Adrenal gland (tissue), 12 donors: ENCODE results near the gene LCK. TPM values are rescaled to one million over a fixed set of nuclear protein-coding genes. Genes with fewer than 3 reads are reported as not detected.

Experiments
- DNase-seq, 7 donors: peaks; one replicate each; pipeline ENCODE4 v3.0.0-alpha.2; 2019 to 2020
- H3K27ac ChIP-seq, 5 donors: fragments of 200-600 bp; sonication (generic) in 4 of 5; 1 replicate in 3 of 5; 2 replicates in 2 of 5; pipeline versions ENCODE4 v1.5.1 to v1.8.0; 2016 to 2020; ENCODE audit warnings: mild to moderate bottlenecking in 1 of 5
- H3K27me3 ChIP-seq: fragments of 200-600 bp; 2 replicates; pipeline ENCODE4 v1.8.0; 2021
- H3K36me3 ChIP-seq, 2 donors: fragments of 200-600 bp; replicated peaks in 1 of 2; 1 replicate in 1 of 2; 2 replicates in 1 of 2; pipeline versions ENCODE4 v1.5.1 to v1.8.0; 2018 to 2022
- H3K4me1 ChIP-seq, 2 donors: fragments of 200-600 bp; replicated peaks in 1 of 2; 1 replicate in 1 of 2; 2 replicates in 1 of 2; pipeline versions ENCODE4 v1.5.1 to v1.8.0; 2018 to 2021
- H3K4me3 ChIP-seq, 4 donors: fragments of 200-600 bp; sonication (generic) in 3 of 4; one replicate each; pipeline ENCODE4 v1.5.1; 2016 to 2018
- H3K9me3 ChIP-seq, 3 donors: fragments of 200-600 bp; sonication (generic) in 1 of 3; replicated peaks in 1 of 3; 1 replicate in 2 of 3; 2 replicates in 1 of 3; pipeline versions ENCODE4 v1.5.1 to v1.8.0; 2016 to 2021
- CTCF ChIP-seq, 6 experiments: fragments of 450-650 bp in 4 of 6; fragments of 200-600 bp in 2 of 6; sonication (generic) in 1 of 6; IDR thresholded peaks; 1 replicate in 5 of 6; 2 replicates in 1 of 6; pipeline versions ENCODE4 v1.5.1 to v1.8.0; 2016 to 2021; ENCODE audit warnings: antibody characterized with exemption in 6 of 6, mild to moderate bottlenecking in 2 of 6, moderate library complexity in 1 of 6
- POLR2A ChIP-seq, 2 donors: fragments of 450-650 bp; IDR thresholded peaks; one replicate each; pipeline ENCODE4 v1.6.1; 2017; ENCODE audit warnings: antibody characterized with exemption in 2 of 2, mild to moderate bottlenecking in 2 of 2, moderate library complexity in 1 of 2
- WGBS, 4 donors: extraction: QIAGEN DNeasy Blood & Tissue Kit in 2 of 4; methylation state at CpG; one replicate each; pipeline versions ENCODE4 v1.1.5 to v1.1.7; 2013 to 2017; 5-methylcytosine and 5-hydroxymethylcytosine counted together
- intact Hi-C, 2 donors: fragments of 100-400 bp; cut with DNase I; formaldehyde crosslinking; loops; one replicate each; pipeline versions ENCODE4 v1.14.1 to v1.15.0; 2022 to 2023
- polyA plus RNA-seq, 3 donors: library from polyadenylated mRNA; stranded (reverse); fragments of 200-250 nt in 2 of 3; fragments of 350-450 nt in 1 of 3; fragmentation: Illumina TruSeq in 1 of 3; extraction: RNeasy Lipid Tissue Mini Kit (QIAGEN cat#74804) in 1 of 3; gene quantifications; one replicate each; pipeline ENCODE4 v1.2.3, GENCODE V29; 2013 to 2014
- total RNA-seq, 9 donors: library from RNA; depleted of rRNA in 4 of 9; stranded (reverse); fragments of >200 nt in 4 of 9; fragments of 120-200 nt in 1 of 9; fragmentation: NEBNext Ultra II Directional in 1 of 9; extraction: Animal tissue kit (Norgen Biotek cat#: 25700) in 1 of 9; gene quantifications; one replicate each; pipeline versions ENCODE4 v1.1.0 to v1.2.4, GENCODE V29; 2013 to 2023
- donor health status: healthy with polysubstance abuse.
- donor health status: Bipolar disorder and iron deficiency.
- donor health status: DM: yes; HTN: yes; CAD: no.
- donor health status: DM: no; HTN: no; CAD: no.
- donor health status: DM: no; HTN: no; CAD: no.
- donor health status: DM: yes; HTN: yes; CAD: no.

Gene LCK
- total and polyA plus RNA-seq, 12 donors: 0.30 to 2.9 (median 1.8) TPM

- WGBS, 4 donors: 83 to 93% (median 91%) methylated on average over 1 of the region's 1 CpG
- intact Hi-C loops: loop anchor here in 1 of 2 donors (10.0 kb wide), 1 partner anchor 95 kb away; no protein-coding TSS in a partner anchor
Measured at GRCh38 chr1:32309960-32310359, 58.9 kb downstream of the LCK start.

GRCh38 chr1:32311709-32312393 is 60.8 kb downstream of the LCK start:
- Histone ChIP-seq H3K4me1 (peaks cover 6 to 41% of the 10 kb centered on the region in 2 donors), H3K27me3 (no peaks in the 10 kb centered on the region), H3K4me3 (no peak overlapping the region), H3K36me3 (peaks cover 0 to 6% of the 10 kb centered on the region in 2 donors), H3K27ac (peak overlapping the region in 1 of 5 donors; percentile 2), H3K9me3 (no peaks in the 10 kb centered on the region)
- intact Hi-C loops: loop anchor here in 1 of 2 donors (10.0 kb wide), 1 partner anchor 97 kb away; no protein-coding TSS in a partner anchor
- 47 to 51% (median 49%) methylated on average over 2 of the region's 2 CpGs for WGBS, 4 donors
- DNase-seq: no peak
- TF ChIP-seq POLR2A (IDR thresholded peaks at IDR 0.05) (no peak), CTCF (IDR thresholded peaks at IDR 0.05) (no peak)

More at GRCh38 chr1:32309960-32310359, 58.9 kb downstream of the LCK start:
- H3K27ac ChIP-seq: no peak overlapping the region
- no peak for TF ChIP-seq POLR2A (IDR thresholded peaks at IDR 0.05)
- TF ChIP-seq CTCF (IDR thresholded peaks at IDR 0.05): no peak
- H3K4me3 ChIP-seq: no peak overlapping the region
- peaks cover 0 to 7% of the 10 kb centered on the region in 2 donors for H3K36me3 ChIP-seq
- no peaks in the 10 kb centered on the region for H3K9me3 ChIP-seq
- no peak for DNase-seq
- peaks cover 6 to 39% of the 10 kb centered on the region in 2 donors for H3K4me1 ChIP-seq
- H3K27me3 ChIP-seq: no peaks in the 10 kb centered on the region

GRCh38 chr1:32316903-32317277 is 65.8 kb downstream of the LCK start:
- intact Hi-C loops: loop anchor here in 1 of 2 donors (10.0 kb wide), 1 partner anchor 102 kb away; no protein-coding TSS in a partner anchor
- H3K27ac ChIP-seq: no peak overlapping the region
- 76 to 89% (median 82%) methylated on average over 3 of the region's 3 CpGs for WGBS, 4 donors
- no peak for TF ChIP-seq POLR2A (IDR thresholded peaks at IDR 0.05)
- TF ChIP-seq CTCF (IDR thresholded peaks at IDR 0.05): no peak
- H3K4me3 ChIP-seq: no peak overlapping the region
- no peaks in the 10 kb centered on the region for H3K9me3 ChIP-seq
- H3K36me3 ChIP-seq: peaks cover 0 to 31% of the 10 kb centered on the region in 2 donors
- H3K27me3 ChIP-seq: no peaks in the 10 kb centered on the region
- no peak for DNase-seq
- peaks cover 0 to 8% of the 10 kb centered on the region in 2 donors for H3K4me1 ChIP-seq

GRCh38 chr1:32318127-32318869 is 67.2 kb downstream of the LCK start:
- Histone ChIP-seq H3K36me3 (peaks cover 0 to 31% of the 10 kb centered on the region in 2 donors), H3K4me3 (no peak overlapping the region), H3K4me1 (peaks cover 0 to 4% of the 10 kb centered on the region in 2 donors), H3K27ac (no peak overlapping the region), H3K27me3 (no peaks in the 10 kb centered on the region), H3K9me3 (no peaks in the 10 kb centered on the region)
- 95 to 99% (median 97%) methylated on average over 9 to 10 of the region's 10 CpGs for WGBS, 4 donors
- no peak for DNase-seq
- no peak for TF ChIP-seq CTCF (IDR thresholded peaks at IDR 0.05)
- no peak for TF ChIP-seq POLR2A (IDR thresholded peaks at IDR 0.05)
- intact Hi-C loops: loop anchor here in 1 of 2 donors (10.0 kb wide), 1 partner anchor 103 kb away; no protein-coding TSS in a partner anchor
